Hematopoietic multipotent progenitor cell (in vitro differentiated cells): ENCODE results near the gene SCLY. TPM values are rescaled to one million over a fixed set of nuclear protein-coding genes. Genes with fewer than 3 reads are reported as not detected.

Experiments
- DNase-seq, 3 donors: peaks; one replicate each; pipeline ENCODE4 v3.0.0-alpha.2; 2011 to 2015; ENCODE audit warnings: low read depth in 2 of 3, low spot score in 2 of 3
- total RNA-seq: library from RNA; depleted of rRNA; stranded (reverse); fragments of >200 nt; gene quantifications from one replicate; pipeline ENCODE4 v1.2.3, GENCODE V29; 2012

Gene SCLY
- total RNA-seq, 1 donor = 13.2 TPM

- no peak for DNase-seq
These were observed 76.2 kb downstream of the SCLY start for GRCh38 chr2:238136820-238137537.

DNA sequence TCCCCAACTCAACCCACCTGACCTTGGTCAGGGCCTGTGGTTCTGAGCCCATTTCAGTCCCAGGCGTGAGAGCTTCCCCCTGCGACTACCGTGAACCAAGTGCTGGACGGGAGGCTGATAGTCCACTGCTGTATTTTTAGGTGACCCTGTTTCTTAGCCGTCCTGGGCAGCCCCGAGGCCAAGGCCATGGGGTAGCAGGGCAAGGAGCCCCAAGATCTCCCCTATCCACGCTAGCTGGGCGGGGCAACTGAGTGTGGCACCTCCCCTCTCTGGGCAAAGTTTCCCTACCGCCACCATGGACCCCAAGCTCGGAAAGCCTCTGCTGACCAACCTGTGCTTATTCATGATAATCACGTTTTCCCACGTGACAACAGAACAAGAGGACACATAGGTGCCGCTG lies 77.1 kb downstream of the SCLY start:
- no peak for DNase-seq

- no peak for DNase-seq
These were observed 77.8 kb downstream of the SCLY start, which contains the start of gene KLHL30 for GRCh38 chr2:238138331-238139195. Gene KLHL30, plus strand, starts transcription at chr2:238138668. Its CDS starts 2,087 bp downstream, at chr2:238140755.

- no peak for DNase-seq
These were observed 78.6 kb downstream of the SCLY start for GRCh38 chr2:238139196-238140039.

DNA sequence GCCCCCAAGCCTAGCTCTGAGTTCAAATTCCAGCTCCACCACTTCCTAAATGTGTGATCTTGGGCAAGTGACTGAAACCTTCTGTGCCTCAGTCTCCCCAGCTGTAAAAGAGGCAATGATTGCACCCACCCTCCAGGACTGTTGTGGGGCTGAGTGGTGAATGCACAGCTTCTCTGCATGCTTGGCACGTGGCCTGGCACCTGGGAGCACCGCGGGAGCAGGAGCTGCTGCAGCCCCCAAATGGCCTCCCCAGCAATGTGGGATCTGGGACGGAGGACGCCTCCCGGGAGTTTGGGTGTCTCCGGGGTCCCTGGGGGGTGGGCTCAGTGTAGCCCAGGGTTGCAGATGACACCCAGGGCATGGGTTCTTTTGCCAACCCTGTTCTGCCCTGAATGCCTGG lies 79.2 kb downstream of the SCLY start:
- DNase-seq = no peak

- DNase-seq = no peak
These were observed 80.1 kb downstream of the SCLY start for GRCh38 chr2:238140721-238141540.

DNA sequence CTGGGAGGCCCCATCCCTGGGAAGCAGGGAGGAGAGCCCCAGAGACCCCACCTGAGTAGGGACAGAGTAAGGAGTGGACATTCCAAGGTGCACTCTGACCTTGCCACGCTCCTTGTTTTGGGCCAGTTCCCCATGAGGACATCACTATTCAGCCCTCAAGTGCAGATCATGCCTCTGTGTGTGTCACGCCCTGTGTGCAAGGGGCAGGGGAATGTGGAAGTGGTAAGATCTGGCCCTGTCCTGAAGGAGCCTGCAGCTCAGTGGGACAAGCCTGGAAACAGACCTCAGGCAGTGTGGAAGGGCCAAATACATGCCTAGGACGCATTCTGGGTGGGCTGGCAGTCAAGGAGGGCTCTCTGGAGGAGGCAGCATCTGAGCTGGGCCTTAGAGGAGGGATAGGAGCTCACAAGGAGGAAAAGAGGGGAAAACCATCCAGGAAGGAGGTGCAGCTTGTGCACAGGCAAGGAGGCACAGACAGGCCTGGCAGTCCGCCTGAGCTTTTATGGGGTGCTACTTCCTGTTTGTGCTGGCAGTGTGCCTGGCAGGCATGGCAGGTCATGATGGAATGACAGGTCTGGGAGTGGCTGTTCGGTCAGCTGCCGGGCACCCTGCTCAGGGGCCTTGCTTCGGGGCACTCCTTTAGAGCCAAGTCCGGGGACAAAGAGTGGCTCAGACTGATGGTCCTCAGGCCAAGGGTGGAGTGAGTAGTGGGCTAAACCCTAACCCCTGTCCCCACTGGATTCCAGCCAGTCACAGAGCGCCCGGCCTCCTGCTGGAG lies 80.9 kb downstream of the SCLY start:
- DNase-seq = peak in 1 of 3 donors; percentile 63

DNA sequence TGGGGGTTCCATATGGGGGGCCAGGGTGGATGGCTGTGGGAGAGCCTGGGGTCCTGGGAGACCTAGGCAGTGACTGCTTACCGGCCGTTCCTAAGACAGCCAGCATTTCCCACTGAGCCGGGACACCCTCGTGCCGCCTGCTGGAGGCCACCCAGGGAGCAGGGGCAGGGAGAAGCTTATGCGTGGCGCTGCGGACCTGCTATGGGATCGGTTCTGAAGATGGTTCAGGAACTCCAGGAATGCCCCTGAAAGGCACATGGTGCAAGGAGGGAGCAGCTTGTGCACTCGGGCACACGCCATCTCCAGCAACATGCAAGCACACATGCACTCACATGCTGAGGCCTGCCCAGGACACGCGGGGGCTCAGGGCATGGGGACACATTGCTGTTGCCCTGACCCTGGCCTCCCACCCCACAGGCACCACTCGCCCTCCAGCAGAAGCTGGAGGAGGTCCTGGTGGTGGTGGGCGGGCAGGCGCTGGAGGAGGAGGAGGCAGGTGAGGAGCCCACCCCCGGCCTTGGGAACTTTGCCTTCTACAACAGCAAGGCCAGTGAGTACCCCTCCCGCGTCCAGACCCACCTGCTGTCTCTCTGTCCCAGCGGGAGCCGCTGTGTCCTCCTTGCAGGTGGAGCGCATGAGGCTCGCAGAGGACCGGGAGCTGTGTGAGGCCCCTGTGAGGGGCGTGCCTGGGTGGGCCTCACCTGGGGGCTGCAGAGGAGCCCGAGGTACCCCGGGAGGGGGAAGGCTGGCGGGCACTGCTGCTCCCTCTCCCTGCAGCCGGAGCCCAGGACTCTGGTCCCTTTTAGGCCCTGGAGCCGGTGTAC lies 81.8 kb downstream of the SCLY start:
- no peak for DNase-seq

- DNase-seq = peak in 2 of 3 donors; percentile 56 to 74
These were observed 82.6 kb downstream of the SCLY start for GRCh38 chr2:238143239-238143951.

DNA sequence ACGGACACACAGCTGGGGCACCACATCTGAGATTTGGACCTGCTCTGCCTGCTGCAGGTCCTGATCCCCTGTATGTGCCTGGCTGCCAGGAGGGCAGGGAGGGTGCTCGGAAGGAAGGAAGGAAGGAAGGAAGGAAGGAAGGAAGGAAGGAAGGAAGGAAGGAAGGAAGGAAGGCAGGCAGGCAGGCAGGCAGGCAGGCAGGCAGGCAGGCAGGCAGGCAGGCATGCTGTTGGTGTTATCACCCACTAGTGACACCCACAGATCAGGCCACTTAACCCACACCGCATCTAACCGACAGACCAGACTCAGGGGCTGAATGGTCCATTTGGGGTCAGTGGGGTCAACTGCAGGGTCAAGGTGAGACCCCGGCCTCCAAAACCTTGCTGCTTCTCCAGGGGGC lies 83.5 kb downstream of the SCLY start:
- no peak for DNase-seq

DNA sequence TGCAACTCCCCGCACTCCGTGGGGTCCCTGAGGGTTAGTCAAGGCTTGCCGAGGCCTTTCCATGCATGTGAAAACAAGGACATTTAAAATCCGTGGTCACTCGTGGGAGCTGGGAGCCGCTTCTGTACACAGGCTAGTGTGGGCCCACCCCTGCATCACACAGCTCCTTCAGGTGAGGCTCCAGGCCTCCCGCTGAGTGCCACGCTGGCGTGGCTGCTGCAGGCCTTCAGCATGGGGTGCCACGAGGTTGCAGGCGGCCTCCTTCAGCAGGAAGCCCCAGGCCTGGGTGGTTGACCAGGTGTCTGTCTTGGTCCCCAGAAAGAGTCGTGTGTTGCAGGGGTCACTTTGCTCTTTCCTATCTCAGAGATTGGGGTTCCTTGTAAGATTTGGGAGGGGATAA lies 84.2 kb downstream of the SCLY start:
- no peak for DNase-seq

DNA sequence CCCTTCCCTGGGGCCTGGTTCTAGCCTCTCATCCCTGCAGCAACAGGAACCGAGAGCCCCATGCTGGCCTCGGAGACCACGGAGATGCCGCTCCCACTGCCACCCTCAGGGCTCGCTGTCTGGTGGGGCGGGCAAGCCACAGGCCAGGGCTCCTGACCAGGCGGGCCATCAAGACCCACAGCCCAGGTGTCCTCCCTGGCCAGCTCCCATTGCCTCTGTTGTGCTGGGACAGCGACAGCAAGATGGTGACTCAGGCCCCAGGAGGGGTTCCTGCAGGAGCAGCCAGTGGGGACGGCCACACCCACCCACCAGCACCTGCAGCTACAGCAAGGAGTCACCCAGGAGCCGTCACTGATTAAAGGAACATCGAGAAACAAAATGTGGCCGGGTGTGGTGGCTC lies 85.0 kb downstream of the SCLY start:
- no peak for DNase-seq

DNA sequence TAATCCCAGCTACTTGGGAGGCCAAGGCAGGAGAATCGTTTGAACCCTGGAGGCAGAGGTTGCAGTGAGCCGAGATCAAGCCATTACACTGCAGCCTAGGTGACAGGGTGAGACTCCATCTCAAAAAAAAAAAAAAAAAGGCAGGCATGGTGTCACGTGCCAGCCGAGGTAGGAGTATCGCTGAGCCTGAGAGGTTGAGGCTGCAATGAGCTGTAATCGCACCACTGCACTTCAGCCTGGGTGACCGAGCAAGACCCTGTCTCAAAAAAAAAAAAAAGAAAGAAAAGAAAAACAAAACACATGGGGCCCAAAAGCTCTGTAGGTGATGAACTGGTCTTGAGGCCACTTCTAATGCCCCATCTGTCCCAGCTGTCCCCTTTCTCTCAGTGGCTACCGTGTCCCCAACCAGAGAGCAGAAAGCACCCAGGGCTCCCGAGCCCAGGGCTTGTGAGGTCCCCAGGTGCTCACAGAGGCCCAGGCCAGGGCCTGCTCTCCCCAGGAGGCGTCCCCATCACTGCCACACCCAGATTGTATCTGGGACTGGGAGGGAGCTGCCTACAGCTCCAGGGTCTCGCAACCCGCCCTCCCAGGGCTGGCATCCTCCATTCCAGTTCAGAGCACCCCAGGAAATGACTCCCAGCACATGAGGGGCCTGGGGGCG lies 86.2 kb downstream of the SCLY start:
- DNase-seq = no peak

- DNase-seq = no peak
These were observed 88.2 kb downstream of the SCLY start for GRCh38 chr2:238148981-238149380.
